GM12878 (cell line): ENCODE data around the gene PTPN13. TPM values are rescaled to one million over a fixed set of nuclear protein-coding genes. Genes with fewer than 3 reads are reported as not detected.
A peak's percentile ranks its signal among the peaks of the same experiment; 100 is the strongest.

ENCODE experiments used
- ATAC-seq: fragments of 200-7000 bp; cut with Tn5 transposase; 3 replicates; pipeline ENCODE4 v1.9.1; 2020; ENCODE audit warnings: mild to moderate bottlenecking, moderate library complexity
- BruUV-seq: library from RNA; stranded (reverse); fragments of 400-500 nt; replicated peaks from 2 replicates; lab custom pipeline; 2021; lab: Mats Ljungman, UMichigan
- CTCF ChIA-PET: fragments of 300-600 bp; sonication (Branson Sonifier 250); formaldehyde crosslinking; extraction: SDS; loops from one replicate; lab custom pipeline; 2021; ENCODE audit warnings: inconsistent platforms; lab: Yijun Ruan, JAX
- POLR2A ChIA-PET: fragments of 350-600 bp; formaldehyde crosslinking; extraction: SDS; loops from one replicate; lab custom pipeline; 2021; ENCODE audit warnings: inconsistent platforms; lab: Charles Lee
- RAD21 ChIA-PET: fragments of 300-600 bp; sonication (Branson Sonifier 250); formaldehyde crosslinking; loops from one replicate; lab custom pipeline; 2023; ENCODE audit warnings: antibody characterized with exemption; ENCODE audit not compliant: unreplicated experiment; lab: Charles Lee
- SMC1A ChIA-PET: fragments of 300-600 bp; sonication (Branson Sonifier 250); formaldehyde crosslinking; loops from one replicate; lab custom pipeline; 2023; ENCODE audit not compliant: unreplicated experiment, uncharacterized antibody; lab: Charles Lee
- DNase-seq: peaks from one replicate; pipeline ENCODE4 v3.0.0-alpha.2; 2011; ENCODE audit warnings: low read depth, low spot score
- FAIRE-seq: peaks from 3 replicates; lab custom pipeline; 2011; peaks lifted over from hg19 to GRCh38; lab: Jason Lieb, UNC
- H2AFZ ChIP-seq: 2 replicates; pipeline ENCODE4 v1.6.0; 2011; ENCODE audit warnings: low read depth, low read length, control low read depth; ENCODE audit not compliant: control insufficient read depth
- H3K27ac ChIP-seq: 2 replicates; pipeline ENCODE4 v1.5.1; 2011; ENCODE audit warnings: control low read depth; ENCODE audit not compliant: control insufficient read depth, insufficient read depth
- H3K27me3 ChIP-seq, 2 experiments: replicated peaks in 1 of 2; 2 replicates each; pipeline versions ENCODE4 v1.6.0 to v1.6.1; 2011; ENCODE audit warnings: low read length in 1 of 2; ENCODE audit not compliant: control insufficient read depth in 2 of 2, insufficient read depth in 2 of 2
- H3K36me3 ChIP-seq, 2 experiments: 2 replicates each; pipeline ENCODE4 v1.5.1; 2011; ENCODE audit warnings: low read length in 1 of 2; ENCODE audit not compliant: control insufficient read depth in 2 of 2, insufficient read depth in 2 of 2
- H3K4me1 ChIP-seq: 2 replicates; pipeline ENCODE4 v1.6.1; 2011; ENCODE audit warnings: mild to moderate bottlenecking, low read length, moderate library complexity, mixed read lengths; ENCODE audit not compliant: control insufficient read depth, insufficient read depth
- H3K4me2 ChIP-seq: 2 replicates; pipeline ENCODE4 v1.6.0; 2011; ENCODE audit warnings: control low read depth; ENCODE audit not compliant: control insufficient read depth, insufficient read depth
- H3K4me3 ChIP-seq: fragments of 200-600 bp; sonication (generic); 2 replicates; pipeline ENCODE4 v1.5.1; 2016
- H3K79me2 ChIP-seq: 2 replicates; pipeline ENCODE4 v1.6.0; 2011; ENCODE audit warnings: low read length; ENCODE audit not compliant: control insufficient read depth, insufficient read depth
- H3K9ac ChIP-seq: 2 replicates; pipeline ENCODE4 v1.8.0; 2011; ENCODE audit warnings: low read length, control low read depth, mixed read lengths; ENCODE audit not compliant: control insufficient read depth, insufficient read depth
- H3K9me3 ChIP-seq: replicated peaks from 3 replicates; pipeline ENCODE4 v1.5.1; 2011; ENCODE audit warnings: mild to moderate bottlenecking, low read length; ENCODE audit not compliant: control insufficient read depth, insufficient read depth
- H4K20me1 ChIP-seq: 2 replicates; pipeline ENCODE4 v1.6.0; 2011; ENCODE audit not compliant: control insufficient read depth, insufficient read depth
- CBX3 ChIP-seq: fragments of 200-600 bp; sonication (generic); IDR thresholded peaks from 2 replicates; pipeline ENCODE4 v1.6.1; 2016; ENCODE audit warnings: low read depth, borderline replicate concordance
- E2F4 ChIP-seq: IDR thresholded peaks from 2 replicates; pipeline ENCODE4 v1.6.1; 2012; ENCODE audit warnings: low read depth, low read length, improper control_type of control experiment
- JUNB ChIP-seq: IDR thresholded peaks from 2 replicates; pipeline ENCODE4 v1.6.1; 2016; ENCODE audit warnings: antibody characterized with exemption, mild to moderate bottlenecking
- MAX ChIP-seq: IDR thresholded peaks from 2 replicates; pipeline ENCODE4 v1.6.1; 2012; ENCODE audit warnings: low read depth, low read length, improper control_type of control experiment
- PAX5 ChIP-seq: IDR thresholded peaks from 2 replicates; pipeline ENCODE4 v1.6.1; 2011; ENCODE audit warnings: low read depth, low read length, borderline replicate concordance
- SIN3A ChIP-seq: IDR thresholded peaks from 2 replicates; pipeline ENCODE4 v1.6.1; 2012; ENCODE audit warnings: low read depth, low read length, improper control_type of control experiment
- WGBS: methylation state at CpG from one replicate; pipeline ENCODE4 v1.1.6; 2016; ENCODE audit warnings: low lambda C conversion rate; ENCODE audit not compliant: insufficient replicate concordance, insufficient coverage; ENCODE audit errors: missing lambda C conversion rate; 5-methylcytosine and 5-hydroxymethylcytosine counted together
- in situ Hi-C: fragments of 300-500 bp; cut with MboI; formaldehyde crosslinking; loops from 9 replicates; pipeline ENCODE4 v1.14.3; 2018; ENCODE audit warnings: mixed read lengths
- intact Hi-C: fragments of 100-400 bp; cut with micrococcal nuclease; formaldehyde crosslinking; loops from one replicate; pipeline ENCODE4 v1.14.2; 2022; ENCODE audit not compliant: unreplicated experiment
- polyA plus RNA-seq, 11 experiments: library from polyadenylated mRNA; depleted of rRNA in 4 of 11; unstranded in 6 of 11; stranded (reverse) in 5 of 11; fragments of >200 nt; fragmentation: Nextera tagmentation in 4 of 11; fragmentation: Illumina TruSeq in 1 of 11; extraction: Ambion mirVana in 4 of 11; extraction: Trizol in 1 of 11; gene quantifications; 1 replicate in 1 of 11; 2 replicates in 10 of 11; pipeline versions ENCODE4 v1.2.1 to v1.2.3, GENCODE V29; 2011 to 2016; ENCODE audit warnings: inconsistent platforms in 2 of 11, missing spikeins in 2 of 11, low read depth in 1 of 11
- total RNA-seq, 4 experiments: library from RNA; depleted of rRNA in 3 of 4; stranded (reverse); fragments of >200 nt in 3 of 4; fragmentation: Illumina TruSeq in 1 of 4; extraction: Trizol in 1 of 4; gene quantifications; 2 replicates each; pipeline versions ENCODE4 v1.2.1 to v1.2.3, GENCODE V29; 2013 to 2021

Gene PTPN13
- total and polyA plus RNA-seq, 10 of the 15 experiments (the other 5 are each of a cell fraction or from before 2014, with no cell fraction given), result 8.5 to 69.4 (median 33.9) TPM

GRCh38 chr4:86595426-86595805, 1.3 kb downstream of the PTPN13 start:
- intact Hi-C loops (loop anchor here (2.0 kb wide), 3 partner anchors 73 to 299 kb away; no protein-coding TSS in a partner anchor), in situ Hi-C loops (no loop called here)
- DNase-seq (no peak), ATAC-seq (no peak), FAIRE-seq (peak; percentile 65)
- ChIA-PET RAD21 (interaction anchor here (0.6 to 7.4 kb wide), 29 partner anchors 7 to 551 kb away, joined by 3 to 177 read pairs (median 6); no protein-coding TSS in a partner anchor), CTCF (interaction anchor here (0.6 to 7.7 kb wide), 17 partner anchors 8 to 303 kb away, joined by 3 to 124 read pairs (median 5); no protein-coding TSS in a partner anchor), POLR2A (interaction anchor here (0.7 to 7.5 kb wide), 11 partner anchors 8 to 292 kb away, joined by 3 to 89 read pairs (median 4); no protein-coding TSS in a partner anchor), SMC1A (interaction anchor here (0.8 to 14.9 kb wide), 29 partner anchors 7 to 416 kb away, joined by 3 to 209 read pairs (median 4); no protein-coding TSS in a partner anchor)
- Histone ChIP-seq H3K36me3 (no peaks in the 10 kb centered on the region), H3K4me1 (no peaks in the 10 kb centered on the region), H3K27me3 (peaks cover 0 to 5% of the 10 kb centered on the region in 2 experiments; a peak in 1 of 4 replicates), H4K20me1 (no peaks in the 10 kb centered on the region), H3K4me3 (0 out of 2 replicates have a peak overlapping the region, but pooled peaks have one; percentile 48), H3K9me3 (no peaks in the 10 kb centered on the region), H2AFZ (no peak overlapping the region), H3K9ac (no peak overlapping the region), H3K27ac (no peak overlapping the region), H3K4me2 (peak overlapping the region; percentile 82), H3K79me2 (no peaks in the 10 kb centered on the region; the same call in 1 of the 2 replicates)
- 14% methylated on average over 9 of the region's 9 CpGs for WGBS
- BruUV-seq, result no TSS peak
- no peak for TF ChIP-seq PAX5
- TF ChIP-seq MAX, result no peak
- no peak for TF ChIP-seq CBX3
- 0 out of 2 replicates have a peak, but pooled peaks have one; percentile 4 for TF ChIP-seq JUNB
- TF ChIP-seq E2F4, result no peak
- TF ChIP-seq SIN3A, result no peak
